ENCODE measurements around the gene CD200R1L.

- TF ChIP-seq EZH2phosphoT487 (IDR thresholded peaks at IDR 0.05; ENCODE audit: borderline replicate concordance, low read depth): no peak
- no peak for TF ChIP-seq CTCF (IDR thresholded peaks at IDR 0.05)
These were observed 61.2 kb downstream of the CD200R1L start for GRCh38 chr3:112785321-112786001.
